CD4-positive, alpha-beta T cell treated with Interferon gamma for 1 hour (primary cell): ENCODE results near the gene NRCAM.

Experiments
- DNase-seq: peaks from one replicate; pipeline ENCODE4 v3.0.0-alpha.2; 2020

NRCAM gene

DNA sequence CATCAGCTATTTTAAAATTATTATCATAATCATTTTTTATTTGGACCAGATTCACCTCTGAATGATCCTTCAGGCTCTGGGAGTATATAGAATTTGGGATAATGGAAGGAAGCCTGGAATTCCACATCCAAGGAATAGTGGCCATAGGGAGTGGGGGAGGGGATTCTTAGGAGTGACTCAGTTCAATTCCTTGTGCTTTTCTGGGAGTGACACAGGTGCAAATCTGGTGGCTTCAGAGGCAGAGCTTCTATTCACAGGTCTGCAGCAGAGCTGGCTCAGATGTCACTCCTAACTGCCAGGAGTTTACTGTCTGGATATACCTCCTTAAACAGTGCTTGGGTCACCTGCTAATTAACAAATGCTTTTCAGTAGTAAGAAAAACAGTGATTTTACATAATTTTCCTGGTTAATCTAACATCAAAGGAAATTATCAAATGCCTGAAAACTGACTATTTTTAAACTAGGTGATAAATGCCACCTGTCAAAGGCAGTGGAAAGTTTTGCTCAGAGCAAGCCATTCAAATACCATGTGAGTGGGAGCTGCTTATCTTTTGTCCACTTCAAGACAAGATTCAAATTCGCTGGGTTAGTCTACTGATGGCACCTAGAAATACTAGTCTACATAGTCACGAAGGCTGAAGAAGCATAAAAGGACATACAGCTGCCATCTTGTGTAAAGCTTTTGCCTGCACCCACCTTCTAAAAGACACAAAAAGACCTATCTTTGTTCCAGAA, 219.4 kb downstream of the NRCAM start:
- DNase-seq: no peak

GRCh38 chr7:108235451-108236061, 220.7 kb downstream of the NRCAM start:
- no peak for DNase-seq

DNA sequence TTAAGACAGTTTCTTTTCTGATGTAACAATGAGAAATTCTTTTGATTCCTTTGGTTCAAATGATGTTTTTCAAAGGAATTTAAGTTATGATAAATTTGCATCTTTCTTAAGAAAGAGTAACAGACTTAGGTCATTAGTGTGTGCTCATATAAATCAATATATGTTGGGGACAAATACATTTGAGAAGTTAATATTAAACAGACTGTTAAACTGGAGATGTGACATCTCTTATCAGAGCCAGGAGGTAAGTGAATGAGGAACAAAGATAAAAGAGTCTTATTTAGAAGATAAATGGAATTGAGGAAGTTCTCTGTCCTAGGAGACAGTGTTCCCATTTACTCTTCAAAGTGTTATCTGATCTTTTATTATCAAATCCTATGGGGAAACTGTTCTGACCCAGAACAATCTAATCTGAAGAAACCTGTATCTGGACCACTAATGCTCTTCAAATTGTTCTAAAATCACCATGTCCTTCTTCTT, 221.2 kb downstream of the NRCAM start:
- DNase-seq: no peak

GRCh38 chr7:108234281-108234680, 222.0 kb downstream of the NRCAM start:
- DNase-seq: no peak

DNA sequence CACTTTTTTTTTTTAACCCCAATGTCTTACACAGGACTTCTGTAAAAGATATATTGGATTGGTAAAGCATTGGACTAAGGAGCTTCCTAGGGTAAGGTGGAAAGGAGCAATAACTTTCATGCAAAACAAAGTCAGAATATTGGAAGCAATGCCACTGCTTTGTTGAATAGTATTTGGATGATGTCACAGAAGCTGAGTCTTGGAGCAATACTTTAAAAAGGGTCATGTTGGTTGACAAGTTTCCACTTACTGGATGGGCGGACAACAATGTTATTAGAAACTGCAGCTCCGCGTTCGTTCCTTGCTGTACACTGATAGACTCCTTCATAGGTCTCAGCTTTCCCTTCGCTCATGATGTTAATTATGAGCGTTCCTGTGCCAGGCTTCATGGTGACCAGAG, 224.2 kb downstream of the NRCAM start:
- no peak for DNase-seq

DNA sequence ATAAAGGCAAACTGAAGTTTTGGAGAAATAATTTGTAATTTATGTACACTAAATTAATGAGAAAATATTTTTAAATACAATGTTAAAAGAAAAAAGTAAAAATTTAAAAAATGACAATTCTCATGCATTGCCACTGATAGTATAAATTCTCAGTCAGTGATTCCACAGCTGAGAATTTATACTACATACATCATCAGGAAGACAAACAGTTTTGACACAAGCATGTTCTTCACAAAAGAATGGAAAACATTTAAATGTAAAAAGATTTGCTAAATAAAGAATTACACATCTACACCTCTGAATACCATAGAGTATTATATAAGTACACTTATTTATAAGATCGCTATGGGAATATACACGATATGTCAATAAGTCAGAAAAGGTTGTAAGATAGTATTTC, 225.0 kb downstream of the NRCAM start:
- no peak for DNase-seq

- no peak for DNase-seq
Observed at GRCh38 chr7:108227366-108227765, 228.9 kb downstream of the NRCAM start.

GRCh38 chr7:108226816-108227299, 229.4 kb downstream of the NRCAM start:
- no peak for DNase-seq

DNA sequence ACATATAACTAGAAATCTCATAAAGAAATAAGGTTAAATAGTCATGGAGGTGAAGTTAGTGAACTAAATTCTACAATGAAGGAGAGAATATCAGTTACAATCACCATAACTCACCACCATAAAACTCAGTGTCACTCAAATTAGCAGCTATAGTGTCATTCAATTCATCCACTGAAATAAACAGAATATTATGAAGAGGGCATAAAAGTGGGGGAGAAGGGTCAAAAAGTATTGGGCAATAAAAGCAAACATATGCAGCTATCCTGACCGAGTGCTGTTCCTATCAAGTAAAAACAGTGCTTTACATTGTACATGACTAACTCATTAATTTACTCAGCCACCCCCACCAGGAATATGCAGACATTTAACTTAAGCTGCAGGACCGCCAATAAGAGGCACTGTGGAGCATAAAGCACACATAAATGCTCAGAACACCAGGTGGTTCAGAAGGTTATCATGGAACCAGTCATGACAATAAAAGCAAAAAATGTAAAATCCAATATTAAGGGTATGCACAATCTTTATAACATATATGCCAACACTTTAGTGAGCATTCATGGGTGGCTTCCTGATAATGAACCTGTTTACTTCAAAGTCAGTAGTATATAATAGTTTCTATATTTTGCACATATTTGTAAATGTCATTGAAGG, 230.6 kb downstream of the NRCAM start:
- DNase-seq: no peak

GRCh38 chr7:108224387-108224786, 231.8 kb downstream of the NRCAM start:
- DNase-seq: no peak

DNA sequence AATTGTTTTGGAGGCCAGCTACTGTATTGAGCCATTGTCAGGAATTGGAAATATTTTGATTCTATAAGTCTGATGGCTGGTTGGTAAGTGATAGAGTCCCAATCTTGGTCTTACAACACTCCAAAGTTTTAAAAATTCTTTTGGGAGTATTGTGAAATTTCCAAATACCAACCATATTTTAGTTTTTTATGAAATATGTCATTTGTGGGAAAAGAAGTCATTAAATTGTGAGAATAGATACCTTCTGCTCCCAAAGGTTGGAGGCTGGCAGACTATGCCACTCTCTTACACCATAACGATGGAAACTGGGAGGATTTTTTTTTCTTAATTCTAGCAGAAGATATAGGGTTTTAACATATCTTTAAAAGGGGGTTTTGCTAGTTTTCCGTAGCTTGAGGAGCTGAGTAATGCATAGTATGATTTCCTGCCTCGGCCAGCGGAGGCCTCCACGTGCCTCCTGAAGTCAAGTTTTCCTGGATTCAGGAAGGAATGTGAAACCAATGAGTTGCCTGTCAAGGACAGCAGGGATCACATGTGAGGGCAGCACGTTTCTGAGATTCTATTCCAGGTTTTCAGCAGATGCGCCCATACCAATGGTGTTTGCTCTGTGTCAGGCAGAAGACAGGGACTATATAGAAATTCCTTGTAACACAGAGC, 233.9 kb downstream of the NRCAM start:
- DNase-seq: no peak

GRCh38 chr7:108211382-108212201, 244.6 kb downstream of the NRCAM start:
- no peak for DNase-seq

- no peak for DNase-seq
Observed at GRCh38 chr7:108210796-108211195, 245.4 kb downstream of the NRCAM start.

- DNase-seq: no peak
Observed at GRCh38 chr7:108205311-108205710, 250.9 kb downstream of the NRCAM start.

DNA sequence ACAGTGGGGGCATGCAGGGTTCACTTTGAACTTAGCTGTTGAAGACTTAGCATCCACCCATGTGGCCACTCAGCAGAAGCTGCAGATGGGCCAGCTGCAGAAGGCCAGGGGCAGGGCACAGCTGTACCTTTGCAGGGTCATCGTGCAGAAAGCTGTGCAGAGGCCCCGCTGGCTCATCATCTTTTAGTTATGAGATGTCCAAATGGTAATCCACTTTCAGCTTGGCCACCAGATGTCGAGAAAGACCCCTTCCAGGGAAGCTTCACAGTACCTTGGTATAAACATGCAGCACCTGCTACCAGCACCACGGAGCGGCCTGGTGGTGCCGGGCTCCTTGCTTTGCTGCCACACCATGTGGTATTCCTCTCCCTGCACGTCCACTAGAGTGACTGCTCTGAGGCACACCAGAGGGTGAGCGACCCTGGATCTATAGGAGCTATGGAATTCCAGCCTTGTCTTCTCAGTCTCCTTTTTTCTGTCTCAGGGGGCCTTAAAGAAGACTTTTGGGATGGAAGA, 251.9 kb downstream of the NRCAM start:
- no peak for DNase-seq

GRCh38 chr7:108203537-108203936, 252.7 kb downstream of the NRCAM start:
- no peak for DNase-seq

DNA sequence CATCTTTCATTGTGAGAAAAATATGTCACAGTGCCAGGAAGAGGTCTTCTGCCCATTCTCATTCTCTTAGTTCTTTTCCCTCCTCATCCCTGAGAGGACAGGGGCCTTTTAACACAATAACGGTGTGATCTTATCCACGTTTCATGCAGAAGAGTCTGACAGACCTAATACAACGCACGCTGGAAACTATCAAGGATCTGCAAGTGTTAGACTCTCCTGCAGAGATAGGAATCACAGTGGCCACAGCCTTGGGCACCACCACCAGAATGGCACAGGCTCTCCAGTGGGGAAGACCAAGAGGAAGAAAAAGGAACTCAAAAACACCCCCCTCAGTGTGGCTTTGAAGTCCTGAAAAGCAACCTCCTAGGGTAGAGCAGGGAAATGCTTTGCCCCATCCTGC, 253.5 kb downstream of the NRCAM start:
- no peak for DNase-seq

DNA sequence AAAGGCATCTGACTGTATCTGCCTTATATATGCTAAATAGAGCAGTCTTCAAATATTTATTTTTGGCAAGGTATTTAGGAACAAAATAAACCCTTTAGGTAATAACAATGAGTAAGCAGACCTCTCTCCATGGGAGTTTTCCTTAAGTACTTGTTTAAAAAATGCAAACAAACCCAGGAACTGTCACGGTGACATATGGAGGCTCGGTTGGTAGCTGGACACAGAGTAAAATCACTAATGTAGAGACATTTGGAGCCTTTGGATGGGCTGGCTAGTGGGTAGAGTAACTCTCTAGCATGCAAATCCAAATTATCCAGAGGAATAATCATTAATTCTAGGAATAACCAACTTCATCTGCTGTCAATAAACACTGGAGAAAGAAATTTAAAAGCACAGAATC, 254.5 kb downstream of the NRCAM start:
- no peak for DNase-seq

GRCh38 chr7:108200326-108200725, 255.9 kb downstream of the NRCAM start:
- DNase-seq: no peak

DNA sequence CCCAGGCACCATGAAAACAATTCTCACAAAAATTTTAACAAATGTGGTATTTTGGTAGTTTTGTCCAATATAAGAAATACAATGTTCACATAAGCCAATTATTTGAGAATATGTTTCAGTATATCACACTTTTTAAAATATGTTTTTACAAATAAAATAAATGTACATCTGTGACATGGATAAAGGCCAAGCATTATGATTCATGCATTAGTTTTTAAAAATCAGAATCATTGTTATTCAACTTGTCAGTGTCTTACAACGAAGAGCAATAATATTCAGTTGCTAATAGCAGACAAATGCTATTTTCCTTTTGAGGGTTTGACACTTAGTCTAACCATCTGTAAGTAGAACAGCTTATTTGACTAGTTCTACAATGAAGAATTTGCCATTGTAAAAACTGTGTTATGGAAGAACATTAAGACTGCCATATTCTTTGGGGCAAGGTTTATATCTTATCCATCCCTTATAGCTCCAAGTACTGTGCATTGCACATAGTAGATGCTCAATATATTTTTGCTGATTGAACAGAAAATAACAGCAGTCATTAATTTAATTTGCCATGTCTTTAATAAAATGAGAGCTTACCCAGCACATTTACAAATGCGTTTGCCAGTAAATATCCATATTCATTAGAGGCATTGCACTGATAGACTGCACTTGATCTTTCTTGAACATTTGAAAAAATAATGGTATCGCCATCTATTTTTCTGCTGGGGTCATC, 258.7 kb downstream of the NRCAM start:
- DNase-seq: no peak

GRCh38 chr7:108196004-108196403, 260.2 kb downstream of the NRCAM start:
- no peak for DNase-seq
